Keratinocyte (primary cell): Measurements from ENCODE around the gene CPED1. TPM values are rescaled to one million over a fixed set of nuclear protein-coding genes. Genes with fewer than 3 reads are reported as not detected.
A peak's percentile ranks its signal among the peaks of the same experiment; 100 is the strongest.

Experiments
- DNase-seq: peaks from one replicate; pipeline ENCODE4 v3.0.0-alpha.2; 2011; ENCODE audit warnings: low read depth, missing footprints, low spot score
- FAIRE-seq: peaks from 2 replicates; lab custom pipeline; 2011; peaks lifted over from hg19 to GRCh38; lab: Jason Lieb, UNC
- H2AFZ ChIP-seq: 2 replicates; pipeline ENCODE4 v1.6.0; 2012; ENCODE audit warnings: low read length, control low read depth, inconsistent platforms; ENCODE audit not compliant: control insufficient read depth
- H3K27ac ChIP-seq: 2 replicates; pipeline ENCODE4 v1.5.1; 2011; ENCODE audit warnings: low read length; ENCODE audit not compliant: control insufficient read depth, insufficient read depth
- H3K27me3 ChIP-seq: 3 replicates; pipeline ENCODE4 v1.6.0; 2011; ENCODE audit warnings: low read length; ENCODE audit not compliant: control insufficient read depth, insufficient read depth; ENCODE audit errors: extremely low read depth
- H3K36me3 ChIP-seq, 2 experiments: 2 replicates in 1 of 2; 3 replicates in 1 of 2; pipeline ENCODE4 v1.5.1; 2011; ENCODE audit warnings: low read length in 2 of 2, mild to moderate bottlenecking in 1 of 2; ENCODE audit not compliant: control insufficient read depth in 2 of 2, insufficient read depth in 2 of 2; ENCODE audit errors: extremely low read depth in 1 of 2
- H3K4me1 ChIP-seq: 3 replicates; pipeline ENCODE4 v1.5.1; 2011; ENCODE audit warnings: low read length; ENCODE audit not compliant: control insufficient read depth, insufficient read depth; ENCODE audit errors: extremely low read depth
- H3K4me2 ChIP-seq: 3 replicates; pipeline ENCODE4 v1.6.0; 2011; ENCODE audit warnings: low read depth, low read length; ENCODE audit not compliant: control insufficient read depth, insufficient read depth; ENCODE audit errors: extremely low read depth
- H3K4me3 ChIP-seq, 3 experiments: fragments of 200-600 bp in 1 of 3; sonication (generic) in 1 of 3; 2 replicates in 2 of 3; 3 replicates in 1 of 3; pipeline ENCODE4 v1.5.1; 2011 to 2016; ENCODE audit warnings: low read length in 3 of 3, mild to moderate bottlenecking in 3 of 3, control low read depth in 2 of 3, inconsistent platforms in 1 of 3, low read depth in 1 of 3, mixed read lengths in 1 of 3, mixed run types in 1 of 3, moderate library complexity in 1 of 3; ENCODE audit not compliant: control insufficient read depth in 2 of 3, insufficient read depth in 2 of 3; ENCODE audit errors: extremely low read depth in 1 of 3
- H3K79me2 ChIP-seq: 2 replicates; pipeline ENCODE4 v1.6.0; 2012; ENCODE audit warnings: low read length; ENCODE audit not compliant: control insufficient read depth, insufficient read depth
- H3K9ac ChIP-seq: 3 replicates; pipeline ENCODE4 v1.6.0; 2011; ENCODE audit warnings: low read length; ENCODE audit not compliant: control insufficient read depth, insufficient read depth; ENCODE audit errors: extremely low read depth
- H3K9me1 ChIP-seq: 3 replicates; pipeline ENCODE4 v1.6.0; 2011; ENCODE audit warnings: low read length; ENCODE audit not compliant: control insufficient read depth, insufficient read depth; ENCODE audit errors: extremely low read depth
- H3K9me3 ChIP-seq: 2 replicates; pipeline ENCODE4 v1.5.1; 2012; ENCODE audit warnings: low read depth, low read length; ENCODE audit not compliant: control insufficient read depth
- H4K20me1 ChIP-seq: 3 replicates; pipeline ENCODE4 v1.6.0; 2011; ENCODE audit warnings: low read length; ENCODE audit not compliant: control insufficient read depth, insufficient read depth; ENCODE audit errors: extremely low read depth
- CTCF ChIP-seq, 3 experiments: IDR thresholded peaks in 1 of 3; conservative IDR thresholded peaks in 1 of 3; optimal IDR thresholded peaks in 1 of 3; 2 replicates in 2 of 3; 3 replicates in 1 of 3; pipeline versions ENCODE3 to v1.5.1; 2011; ENCODE audit warnings: low read length in 3 of 3, mild to moderate bottlenecking in 3 of 3, moderate library complexity in 2 of 3, control low read depth in 1 of 3, inconsistent platforms in 1 of 3; ENCODE audit not compliant: insufficient read depth in 2 of 3; ENCODE audit errors: extremely low read depth in 1 of 3
- EZH2 ChIP-seq: IDR thresholded peaks from one replicate; pipeline ENCODE4 v1.6.1; 2012; ENCODE audit warnings: inconsistent platforms, mild to moderate bottlenecking, low read length, moderate library complexity
- dilution Hi-C: fragments of 300-500 bp; cut with MboI; formaldehyde crosslinking; loops from one replicate; pipeline ENCODE4 v1.7.0; 2020; ENCODE audit warnings: low sequenced_read_pairs; ENCODE audit not compliant: extremely low pct_ligation_motif_present
- polyA plus RNA-seq, 5 experiments: library from polyadenylated mRNA; depleted of rRNA in 3 of 5; stranded (reverse) in 3 of 5; stranded (forward) in 1 of 5; unstranded in 1 of 5; fragments of >200 nt; gene quantifications; 1 replicate in 1 of 5; 2 replicates in 3 of 5; 3 replicates in 1 of 5; pipeline versions ENCODE4 v1.2.1 to v1.2.3, GENCODE V29; 2011 to 2012; ENCODE audit warnings: missing spikeins in 2 of 5, low read depth in 1 of 5, low replicate concordance in 1 of 5

CPED1 gene
- polyA plus RNA-seq, 1 donor (not counting 4 experiments of a cell fraction or from before 2014, with no cell fraction given): 0.62 TPM

- Histone ChIP-seq H3K9me3 (no peaks in the 10 kb centered on the region), H3K4me3 (peak overlapping the region in 1 of 3 experiments; percentile 21), H3K4me2 (peak overlapping the region; percentile 60), H4K20me1 (no peaks in the 10 kb centered on the region), H3K9ac (no peak overlapping the region), H3K9me1 (no peaks in the 10 kb centered on the region), H2AFZ (peak overlapping the region; percentile 83), H3K36me3 (no peaks in the 10 kb centered on the region), H3K27me3 (no peaks in the 10 kb centered on the region), H3K79me2 (no peaks in the 10 kb centered on the region), H3K27ac (peak overlapping the region; percentile 17), H3K4me1 (peaks cover 30% of the 10 kb centered on the region)
- dilution Hi-C loops: no loop called here
- peak; percentile 48 for FAIRE-seq
- no peak for DNase-seq
- TF ChIP-seq CTCF (optimal IDR thresholded peaks at IDR 0.05 in 1 of 3, IDR thresholded peaks at IDR 0.05 in 1 of 3, conservative IDR thresholded peaks at IDR 0.05 in 1 of 3; ENCODE audit: extremely low read depth in 1 of 3, insufficient read depth in 2 of 3, low read length in 3 of 3) (no peak), EZH2 (no peak)
These were observed 309.3 kb downstream of the CPED1 start for GRCh38 chr7:121297843-121298242.

- H3K79me2 ChIP-seq: no peaks in the 10 kb centered on the region
- peak overlapping the region; percentile 83 for H2AFZ ChIP-seq
- no peaks in the 10 kb centered on the region for H3K27me3 ChIP-seq
- no peaks in the 10 kb centered on the region for H3K9me1 ChIP-seq
- H3K4me1 ChIP-seq: peaks cover 31% of the 10 kb centered on the region
- no peak for DNase-seq
- no peak for FAIRE-seq
- no peak overlapping the region for H3K9ac ChIP-seq
- TF ChIP-seq EZH2: no peak
- no peak for TF ChIP-seq CTCF (optimal IDR thresholded peaks at IDR 0.05 in 1 of 3, IDR thresholded peaks at IDR 0.05 in 1 of 3, conservative IDR thresholded peaks at IDR 0.05 in 1 of 3; ENCODE audit: extremely low read depth in 1 of 3, insufficient read depth in 2 of 3, low read length in 3 of 3)
- H4K20me1 ChIP-seq: no peaks in the 10 kb centered on the region
- H3K4me3 ChIP-seq: no peak overlapping the region
- H3K4me2 ChIP-seq: peak overlapping the region; percentile 60
- no peaks in the 10 kb centered on the region for H3K9me3 ChIP-seq
- dilution Hi-C loops: no loop called here
- H3K36me3 ChIP-seq: no peaks in the 10 kb centered on the region
- no peak overlapping the region for H3K27ac ChIP-seq
These were observed 310.3 kb downstream of the CPED1 start for GRCh38 chr7:121298831-121299239.
